Measurements from ENCODE around the gene DCAF16. TPM values are rescaled to one million over a fixed set of nuclear protein-coding genes. Genes with fewer than 3 reads are reported as not detected.

Gene DCAF16
- total RNA-seq: 20.4 and 22.5 TPM in 2 replicates

DNA sequence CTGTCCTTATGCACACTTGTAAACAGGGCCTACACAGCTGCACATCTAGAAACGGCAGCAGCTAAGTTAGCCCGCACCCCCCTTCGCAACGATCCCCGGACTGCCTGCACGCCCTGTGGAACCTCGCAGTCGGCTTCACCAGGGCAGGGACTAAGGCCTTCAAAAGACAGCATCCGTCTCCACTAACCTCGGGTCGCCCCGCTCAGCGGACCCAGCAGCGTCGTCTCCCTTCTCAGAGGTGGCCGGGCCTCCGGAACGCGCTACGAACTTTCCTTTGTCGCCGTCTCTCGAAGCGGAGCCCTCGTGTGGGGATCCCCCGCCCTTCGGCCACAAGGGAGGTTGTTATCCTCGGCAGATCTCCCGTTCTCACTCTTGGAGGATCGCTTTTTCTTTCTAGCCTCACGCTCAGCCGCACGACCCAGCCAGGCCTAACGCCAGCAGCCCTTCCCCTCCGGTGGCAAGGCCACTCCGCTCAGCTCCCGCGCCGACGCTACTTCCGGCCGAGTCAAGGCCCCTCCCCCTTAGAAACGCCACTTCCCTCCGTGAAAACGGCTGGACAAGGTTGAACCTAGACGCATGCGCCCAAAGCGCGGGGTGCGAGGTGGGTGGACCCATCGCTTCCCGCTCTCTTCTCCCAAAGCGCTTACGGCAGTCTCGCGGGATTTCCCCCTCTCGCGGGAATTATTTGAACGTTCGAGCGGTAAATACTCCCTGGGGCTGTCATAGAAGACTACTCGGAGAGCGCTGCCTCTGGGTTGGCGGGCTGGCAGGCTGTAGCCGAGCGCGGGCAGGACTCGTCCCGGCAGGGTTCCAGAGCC lies at the start of gene DCAF16, which contains the start of gene NCAPG:
Gene DCAF16, minus strand, starts transcription at position 498 of the 818 bp plus-strand sequence. CDS start 6,616 bp downstream, outside the sequence.
Gene NCAPG, plus strand, starts transcription at position 720 of the 818 bp plus-strand sequence. CDS start 99 bp downstream, outside the sequence.

DNA sequence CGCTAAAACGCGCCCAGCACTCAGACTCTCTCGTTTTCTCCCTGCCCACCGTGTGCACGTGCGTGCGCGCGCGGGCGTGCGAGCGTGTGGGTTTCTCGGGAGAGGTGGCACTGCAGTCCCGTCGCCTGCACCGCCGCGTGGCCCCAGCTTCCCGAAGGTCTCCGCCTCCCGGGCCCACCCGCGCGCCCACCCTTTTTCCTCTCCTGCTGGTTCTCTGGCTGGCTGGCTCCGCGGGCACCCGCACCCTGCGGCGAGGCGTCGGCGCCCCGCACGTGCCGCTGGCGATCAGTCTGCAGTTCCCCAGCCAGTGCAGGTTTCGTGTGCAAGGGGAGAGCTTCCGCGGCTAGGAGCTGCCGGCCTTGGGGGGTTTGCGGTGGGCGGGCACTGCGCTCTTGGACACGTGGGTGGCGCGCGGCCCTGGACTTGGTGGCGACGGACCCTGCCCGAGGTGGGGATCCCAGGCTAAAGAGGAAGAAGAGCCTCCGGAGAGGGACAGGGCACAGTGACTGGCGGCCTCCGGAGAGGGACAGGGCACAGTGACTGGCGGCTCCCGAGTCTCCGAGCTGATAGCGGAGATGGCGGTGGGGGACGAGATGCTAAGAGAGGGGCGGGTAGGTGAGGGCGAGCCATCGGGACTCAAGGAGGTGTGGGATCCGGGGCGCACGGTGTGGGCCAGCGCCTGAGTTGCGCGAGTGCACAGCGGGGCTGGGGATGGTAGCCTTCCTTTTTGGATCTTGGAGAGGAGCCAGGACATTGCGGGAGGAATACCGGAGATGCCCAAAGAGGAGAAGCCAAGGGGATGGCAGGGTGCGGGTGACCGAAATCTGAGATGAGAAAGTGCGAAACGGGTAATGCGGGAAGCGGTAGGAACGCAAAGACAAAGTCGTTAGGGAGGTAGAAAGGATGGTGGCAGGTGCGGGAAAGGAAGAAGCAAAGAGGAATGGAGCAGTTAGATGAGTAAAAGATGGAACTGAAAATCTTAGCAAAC lies 29.0 kb downstream of the DCAF16 start, which contains the start of gene FAM184B:
Gene FAM184B, minus strand, starts transcription at position 322 of the 988 bp plus-strand sequence. CDS start 322 bp downstream, outside the sequence.

Other genes starting within 250 kb of the DCAF16 start
- gene LAP3, start 233.6 kb downstream of the DCAF16 start, total RNA-seq: 89.1 and 116 TPM in 2 replicates
- 13.6 and 14.1 TPM in 2 replicates for gene MED28, start 196.1 kb downstream of the DCAF16 start, total RNA-seq
- gene FAM184B, start 29.1 kb downstream of the DCAF16 start, total RNA-seq: under 0.01 TPM in 1 of 2 replicates, not detected in the other
- 22.2 and 87.8 TPM in 2 replicates for gene NCAPG, start 222 bp upstream of the DCAF16 start, total RNA-seq
- gene LCORL, start 211.0 kb upstream of the DCAF16 start, total RNA-seq: 15.2 and 18.0 TPM in 2 replicates

Measured in uterine smooth muscle cell (primary cell).